Stomach (tissue), 4 donors: ENCODE data around the gene CD58.

Experiments
- CTCF ChIP-seq, 7 experiments: fragments of 450-650 bp in 4 of 7; fragments of 200-600 bp in 3 of 7; sonication (generic) in 3 of 7; IDR thresholded peaks; one replicate each; pipeline ENCODE4 v1.5.1; 2016 to 2019; ENCODE audit warnings: antibody characterized with exemption in 7 of 7, control low read depth in 2 of 7, mild to moderate bottlenecking in 1 of 7
- EP300 ChIP-seq: sonication (generic); formaldehyde crosslinking; IDR thresholded peaks from one replicate; pipeline ENCODE4 v1.6.1; 2017; ENCODE audit warnings: antibody characterized with exemption
- POLR2A ChIP-seq, 4 donors: fragments of 450-650 bp; IDR thresholded peaks; one replicate each; pipeline ENCODE4 v1.6.1; 2016; ENCODE audit warnings: antibody characterized with exemption in 4 of 4, control low read depth in 2 of 4, mild to moderate bottlenecking in 1 of 4, moderate library complexity in 1 of 4
- POLR2AphosphoS5 ChIP-seq, 3 donors: sonication (generic); formaldehyde crosslinking; IDR thresholded peaks; one replicate each; pipeline ENCODE4 v1.6.1; 2016; ENCODE audit warnings: antibody characterized with exemption in 3 of 3

GRCh38 chr1:116579259-116579875 is 8.5 kb upstream of the CD58 start:
- TF ChIP-seq CTCF (IDR thresholded peaks at IDR 0.05) = no peak
- TF ChIP-seq POLR2A (IDR thresholded peaks at IDR 0.05) = no peak
- no peak for TF ChIP-seq POLR2AphosphoS5 (IDR thresholded peaks at IDR 0.05)
- TF ChIP-seq EP300 = no peak
